ENCODE measurements around the gene STAT5A.
A peak's percentile ranks its signal among the peaks of the same experiment; 100 is the strongest.

STAT5A gene

DNA sequence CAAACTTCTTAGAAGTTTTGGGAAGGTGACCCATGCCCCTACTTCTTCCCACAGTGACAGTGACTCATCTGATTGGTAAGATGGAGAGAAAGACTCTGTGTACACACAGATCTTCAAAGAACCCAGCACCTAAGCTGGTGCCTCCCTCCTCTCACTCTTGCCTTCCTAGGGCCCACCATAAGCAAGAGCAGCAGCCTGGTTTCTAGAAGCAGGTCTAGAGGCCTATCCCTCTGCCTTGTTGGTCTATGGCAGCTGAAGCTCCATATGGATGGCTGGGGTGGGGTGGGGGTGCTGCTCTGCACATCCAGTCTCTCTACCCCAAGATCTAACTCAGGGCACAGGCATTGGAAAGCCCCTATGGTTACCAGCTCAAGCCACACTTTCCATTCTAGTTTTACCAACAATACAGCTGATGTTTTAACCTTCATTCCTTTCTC, 52.4 kb downstream of the STAT5A start:
- TF ChIP-seq, protein P1, sequence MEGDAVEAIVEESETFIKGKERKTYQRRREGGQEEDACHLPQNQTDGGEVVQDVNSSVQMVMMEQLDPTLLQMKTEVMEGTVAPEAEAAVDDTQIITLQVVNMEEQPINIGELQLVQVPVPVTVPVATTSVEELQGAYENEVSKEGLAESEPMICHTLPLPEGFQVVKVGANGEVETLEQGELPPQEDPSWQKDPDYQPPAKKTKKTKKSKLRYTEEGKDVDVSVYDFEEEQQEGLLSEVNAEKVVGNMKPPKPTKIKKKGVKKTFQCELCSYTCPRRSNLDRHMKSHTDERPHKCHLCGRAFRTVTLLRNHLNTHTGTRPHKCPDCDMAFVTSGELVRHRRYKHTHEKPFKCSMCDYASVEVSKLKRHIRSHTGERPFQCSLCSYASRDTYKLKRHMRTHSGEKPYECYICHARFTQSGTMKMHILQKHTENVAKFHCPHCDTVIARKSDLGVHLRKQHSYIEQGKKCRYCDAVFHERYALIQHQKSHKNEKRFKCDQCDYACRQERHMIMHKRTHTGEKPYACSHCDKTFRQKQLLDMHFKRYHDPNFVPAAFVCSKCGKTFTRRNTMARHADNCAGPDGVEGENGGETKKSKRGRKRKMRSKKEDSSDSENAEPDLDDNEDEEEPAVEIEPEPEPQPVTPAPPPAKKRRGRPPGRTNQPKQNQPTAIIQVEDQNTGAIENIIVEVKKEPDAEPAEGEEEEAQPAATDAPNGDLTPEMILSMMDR (IDR thresholded peaks at IDR 0.05; ENCODE audit: low read depth, low read length, missing control alignments), result no peak
- no peak for DNase-seq (ENCODE audit: low read depth)
- in situ Hi-C loops (cut with HindIII; ENCODE audit: low sequenced_read_pairs), result no loop called here
- no peak overlapping the region for H3K4me3 ChIP-seq (ENCODE audit: low read depth, low read length)

DNA sequence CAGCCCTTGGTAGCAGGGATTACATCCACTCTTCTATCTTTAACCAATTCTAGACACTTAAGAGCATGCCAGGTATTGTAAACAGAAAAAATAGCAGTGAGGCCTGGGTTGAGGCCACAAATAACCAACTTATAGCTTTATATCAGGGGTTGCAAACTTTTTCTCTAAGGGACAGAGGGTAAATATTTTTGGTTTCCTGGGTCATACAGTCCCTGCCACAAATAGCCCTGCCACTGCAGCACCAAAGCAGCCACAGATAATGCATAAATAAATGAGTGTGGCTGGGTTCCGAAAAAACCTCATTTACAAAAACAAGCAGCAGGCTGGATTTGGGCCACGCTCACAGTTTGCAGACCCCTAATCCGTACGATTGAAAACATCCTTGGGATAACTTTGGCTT, 53.3 kb downstream of the STAT5A start:
- no peak for DNase-seq (ENCODE audit: low read depth)
- TF ChIP-seq, protein P1 (IDR thresholded peaks at IDR 0.05; ENCODE audit: low read depth, low read length, missing control alignments), result no peak
- in situ Hi-C loops (cut with HindIII; ENCODE audit: low sequenced_read_pairs), result no loop called here
- no peak overlapping the region for H3K4me3 ChIP-seq (ENCODE audit: low read depth, low read length)

DNA sequence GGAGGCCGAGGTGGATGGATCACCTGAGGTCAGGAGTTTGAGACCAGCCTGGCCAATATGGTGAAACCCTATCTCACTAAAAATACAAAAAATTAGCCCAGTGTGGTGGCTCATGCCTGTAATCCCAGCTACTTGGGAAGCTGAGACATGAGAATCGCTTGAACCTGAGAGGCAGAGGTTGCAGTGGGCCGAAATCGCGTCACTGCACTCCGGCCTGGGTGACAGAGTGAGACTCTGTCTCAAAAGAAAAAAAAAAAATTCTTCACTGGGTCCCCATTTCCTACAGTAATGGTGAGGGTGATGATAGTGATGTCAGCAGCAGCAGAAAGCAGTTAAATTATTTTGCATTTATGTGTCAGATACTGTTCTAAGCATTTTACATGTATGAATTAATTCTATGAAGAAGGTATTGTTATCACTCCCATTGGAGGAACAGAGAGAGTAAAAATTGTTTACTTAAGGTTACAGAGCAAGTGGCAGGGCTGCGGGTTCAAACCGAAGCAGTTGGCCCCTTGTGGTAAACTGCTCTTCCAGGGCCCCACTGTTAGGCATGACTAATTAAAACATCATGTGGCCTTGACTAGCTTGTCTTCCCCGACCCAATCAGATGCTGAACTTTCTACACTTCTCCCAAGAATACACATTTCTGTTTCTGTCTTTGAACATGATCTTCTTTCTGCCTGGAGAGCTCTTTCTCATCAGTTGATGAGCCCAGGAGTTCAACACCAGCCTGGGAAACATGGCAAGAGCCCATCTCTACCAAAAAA, 54.1 kb downstream of the STAT5A start:
- in situ Hi-C loops (cut with HindIII; ENCODE audit: low sequenced_read_pairs), result no loop called here
- DNase-seq (ENCODE audit: low read depth), result peak; percentile 50
- no peak overlapping the region for H3K4me3 ChIP-seq (ENCODE audit: low read depth, low read length)
- TF ChIP-seq, protein P1 (IDR thresholded peaks at IDR 0.05; ENCODE audit: low read depth, low read length, missing control alignments), result no peak

DNA sequence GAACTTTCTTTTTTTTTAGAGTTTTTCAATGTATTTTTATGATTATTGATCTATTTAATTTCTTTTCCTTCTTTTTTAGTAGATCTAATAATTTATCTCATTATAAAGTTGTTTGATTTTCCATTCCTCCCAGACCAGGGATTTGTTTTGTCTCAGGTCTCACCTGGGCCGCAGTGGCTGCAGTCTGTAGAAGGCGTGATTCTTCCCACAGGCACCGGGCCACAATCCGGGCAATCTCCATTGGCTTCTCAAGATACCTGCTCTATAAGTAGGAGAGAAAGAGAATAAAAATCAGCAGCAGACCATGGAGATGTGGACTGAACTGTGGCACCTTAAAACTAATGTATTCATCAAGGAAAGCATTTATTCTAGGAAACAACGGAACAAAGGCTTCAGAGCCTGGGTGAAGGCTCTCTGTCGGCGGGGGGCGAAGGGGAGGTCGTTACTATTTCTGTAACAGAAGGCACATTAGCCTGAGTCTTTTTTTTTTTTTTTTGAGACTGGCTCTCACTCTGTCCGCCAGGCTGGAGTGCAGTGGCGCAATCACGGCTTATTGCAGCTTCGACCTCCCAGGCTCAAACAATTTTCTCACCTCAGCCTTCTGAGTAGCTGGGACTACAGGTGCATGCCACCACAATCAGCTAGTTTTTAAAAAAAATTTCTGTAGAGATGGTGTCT, 57.2 kb downstream of the STAT5A start:
- no peak for DNase-seq (ENCODE audit: low read depth)
- no peak overlapping the region for H3K4me3 ChIP-seq (ENCODE audit: low read depth, low read length)
- in situ Hi-C loops (cut with HindIII; ENCODE audit: low sequenced_read_pairs), result no loop called here
- TF ChIP-seq, protein P1 (IDR thresholded peaks at IDR 0.05; ENCODE audit: low read depth, low read length, missing control alignments), result no peak

DNA sequence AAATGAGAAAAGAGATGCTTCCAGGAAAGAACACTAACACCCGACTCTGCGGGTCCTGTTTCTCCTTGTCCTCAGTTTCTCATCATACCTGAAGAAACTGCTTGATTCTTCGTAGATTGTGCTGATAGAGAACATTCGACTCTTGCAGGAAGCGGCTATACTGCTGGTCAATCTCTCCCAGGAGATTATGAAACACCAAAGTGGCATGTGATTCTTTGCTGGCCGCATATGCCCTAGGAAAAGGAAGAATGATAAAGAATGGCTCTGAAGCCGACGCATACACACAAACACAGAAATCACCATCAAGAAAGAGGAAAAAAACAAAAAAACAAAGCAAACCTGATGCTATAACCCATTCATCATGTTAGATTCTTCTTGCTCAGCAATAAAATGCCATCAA, 58.2 kb downstream of the STAT5A start:
- in situ Hi-C loops (cut with HindIII; ENCODE audit: low sequenced_read_pairs), result no loop called here
- H3K4me3 ChIP-seq (ENCODE audit: low read depth, low read length), result no peak overlapping the region
- TF ChIP-seq, protein P1 (IDR thresholded peaks at IDR 0.05; ENCODE audit: low read depth, low read length, missing control alignments), result no peak
- DNase-seq (ENCODE audit: low read depth), result no peak

DNA sequence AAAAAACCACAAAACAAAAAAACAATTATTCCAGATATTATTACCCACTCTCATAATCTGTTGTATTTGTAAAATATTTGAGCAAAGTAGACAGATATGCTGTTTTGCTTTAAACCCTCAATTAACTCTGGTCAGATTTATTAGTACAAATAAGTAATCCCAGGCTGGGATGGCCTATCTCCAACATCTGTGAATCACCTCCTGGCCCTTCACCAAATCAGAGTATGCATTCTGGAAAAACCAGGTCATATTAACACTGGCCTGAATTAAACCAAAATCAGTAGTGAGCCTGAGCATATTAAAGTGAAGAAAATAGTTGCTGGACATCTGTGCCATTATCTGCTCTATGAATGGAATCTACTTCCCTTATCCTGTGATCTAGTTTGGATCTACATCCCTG, 58.9 kb downstream of the STAT5A start:
- in situ Hi-C loops (cut with HindIII; ENCODE audit: low sequenced_read_pairs), result no loop called here
- DNase-seq (ENCODE audit: low read depth), result peak; percentile 89
- TF ChIP-seq, protein P1 (IDR thresholded peaks at IDR 0.05; ENCODE audit: low read depth, low read length, missing control alignments), result no peak
- no peak overlapping the region for H3K4me3 ChIP-seq (ENCODE audit: low read depth, low read length)

All from astrocyte of the cerebellum (primary cell).